NT2/D1 (cell line): Measurements from ENCODE around the gene KRTAP4-7.
"Not testable (repeated sequence)": the region's sequence is repeated elsewhere in the genome, so short reads cannot be mapped to it uniquely, and the experiment has no call there.

Source experiments
- DNase-seq: peaks from one replicate; pipeline ENCODE4 v3.0.0-alpha.2; 2011; ENCODE audit warnings: low read depth, low spot score
- H3K27me3 ChIP-seq: 2 replicates; pipeline ENCODE4 v1.6.0; 2011; ENCODE audit warnings: mild to moderate bottlenecking; ENCODE audit not compliant: insufficient read length, insufficient read depth
- H3K36me3 ChIP-seq: 2 replicates; pipeline ENCODE4 v1.6.1; 2011; ENCODE audit warnings: mild to moderate bottlenecking, low read length, mixed read lengths; ENCODE audit not compliant: insufficient read depth, insufficient read length
- H3K4me1 ChIP-seq: 2 replicates; pipeline ENCODE4 v1.5.1; 2011; ENCODE audit not compliant: insufficient read depth, insufficient read length
- H3K4me3 ChIP-seq: 2 replicates; pipeline ENCODE4 v1.5.1; 2011; ENCODE audit warnings: low read depth; ENCODE audit not compliant: insufficient read length
- H3K9ac ChIP-seq: 2 replicates; pipeline ENCODE4 v1.6.0; 2011; ENCODE audit warnings: low read depth; ENCODE audit not compliant: insufficient read length
- H3K9me3 ChIP-seq: 2 replicates; pipeline ENCODE4 v1.5.1; 2011; ENCODE audit warnings: mild to moderate bottlenecking, low read length; ENCODE audit not compliant: insufficient read depth
- SUZ12 ChIP-seq: IDR thresholded peaks from 2 replicates; pipeline ENCODE4 v1.6.1; 2011; ENCODE audit not compliant: insufficient read length, insufficient read depth; ENCODE audit errors: extremely low read depth
- YY1 ChIP-seq: IDR thresholded peaks from 2 replicates; pipeline ENCODE4 v1.6.1; 2011; ENCODE audit not compliant: insufficient read length, insufficient read depth
- ZNF274 ChIP-seq: IDR thresholded peaks from 2 replicates; pipeline ENCODE4 v1.6.1; 2011; ENCODE audit warnings: mild to moderate bottlenecking, low read depth, low read length

The KRTAP4-7 gene

GRCh38 chr17:41107941-41108450 is 24.0 kb downstream of the KRTAP4-7 start:
- no peaks in the 10 kb centered on the region for H3K36me3 ChIP-seq
- H3K4me3 ChIP-seq = no peak overlapping the region
- no peaks in the 10 kb centered on the region for H3K27me3 ChIP-seq
- H3K9ac ChIP-seq = no peak overlapping the region
- TF ChIP-seq YY1 (no peak), SUZ12 (no peak), ZNF274 (no peak)
- peaks cover 27% of the 10 kb centered on the region for H3K9me3 ChIP-seq
- DNase-seq = no peak
- H3K4me1 ChIP-seq = no peaks in the 10 kb centered on the region

- peaks cover 36% of the 10 kb centered on the region for H3K9me3 ChIP-seq
- not testable (repeated sequence) for H3K9ac ChIP-seq, H3K4me3 ChIP-seq, DNase-seq, H3K36me3 ChIP-seq, H3K4me1 ChIP-seq, H3K27me3 ChIP-seq
These were observed 24.9 kb downstream of the KRTAP4-7 start for GRCh38 chr17:41108728-41109386.

- no peak for DNase-seq
- H3K4me3 ChIP-seq = no peak overlapping the region
- H3K27me3 ChIP-seq = no peaks in the 10 kb centered on the region
- H3K36me3 ChIP-seq = no peaks in the 10 kb centered on the region
- H3K9me3 ChIP-seq = peaks cover 44% of the 10 kb centered on the region
- H3K9ac ChIP-seq = no peak overlapping the region
- TF ChIP-seq YY1 (no peak), SUZ12 (no peak), ZNF274 (no peak)
- H3K4me1 ChIP-seq = peaks cover 2% of the 10 kb centered on the region
These were observed 27.4 kb downstream of the KRTAP4-7 start for GRCh38 chr17:41111151-41111885.

- Histone ChIP-seq H3K27me3 (no peaks in the 10 kb centered on the region), H3K4me1 (peaks cover 2% of the 10 kb centered on the region), H3K36me3 (no peaks in the 10 kb centered on the region), H3K9ac (no peak overlapping the region), H3K4me3 (no peak overlapping the region), H3K9me3 (peaks cover 33% of the 10 kb centered on the region)
- no peak for DNase-seq
- TF ChIP-seq SUZ12 (no peak), YY1 (no peak), ZNF274 (no peak)
These were observed 32.3 kb downstream of the KRTAP4-7 start for GRCh38 chr17:41116297-41116696.

- not testable (repeated sequence) for H3K9ac ChIP-seq
These were observed 34.0 kb downstream of the KRTAP4-7 start, which contains the start of gene KRTAP4-11 for GRCh38 chr17:41117846-41118386. KRTAP4-11 (minus strand) TSS chr17:41118373; CDS start chr17:41118315, 58 bp downstream.

GRCh38 chr17:41118721-41119120 is 34.8 kb downstream of the KRTAP4-7 start:
- Histone ChIP-seq H3K27me3 (no peaks in the 10 kb centered on the region), H3K4me1 (peaks cover 2% of the 10 kb centered on the region), H3K36me3 (no peaks in the 10 kb centered on the region), H3K4me3 (no peak overlapping the region), H3K9ac (no peak overlapping the region), H3K9me3 (peaks cover 9% of the 10 kb centered on the region; the same call in 1 of the 2 replicates)
- no peak for DNase-seq
- no peak for TF ChIP-seq ZNF274
- TF ChIP-seq YY1 = no peak
- no peak for TF ChIP-seq SUZ12

More at GRCh38 chr17:41117846-41118386, 34.0 kb downstream of the KRTAP4-7 start, which contains the start of gene KRTAP4-11:
- H3K9me3 ChIP-seq = peaks cover 17% of the 10 kb centered on the region
- H3K4me3 ChIP-seq, DNase-seq, H3K4me1 ChIP-seq, H3K27me3 ChIP-seq, H3K36me3 ChIP-seq: not testable (repeated sequence)

- H3K36me3 ChIP-seq, H3K27me3 ChIP-seq, DNase-seq, H3K4me1 ChIP-seq, H3K9ac ChIP-seq, H3K9me3 ChIP-seq, H3K4me3 ChIP-seq: not testable (repeated sequence)
These were observed 36.0 kb downstream of the KRTAP4-7 start for GRCh38 chr17:41119696-41120690.
